HG02798 (cell line): ENCODE results near the gene PARP16.
A peak's percentile ranks its signal among the peaks of the same experiment; 100 is the strongest.

Experiments
- ATAC-seq: cut with Tn5 transposase; IDR thresholded peaks from one replicate; pipeline ENCODE4 v1.9.1; 2021; ENCODE audit warnings: mild to moderate bottlenecking; ENCODE audit not compliant: unreplicated experiment, poor library complexity

The PARP16 gene

GRCh38 chr15:65286704-65287519 is at the start of gene PARP16:
PARP16 (minus strand) TSS chr15:65286883; CDS start chr15:65286426, 457 bp downstream.
- ATAC-seq: peak; percentile 98

DNA sequence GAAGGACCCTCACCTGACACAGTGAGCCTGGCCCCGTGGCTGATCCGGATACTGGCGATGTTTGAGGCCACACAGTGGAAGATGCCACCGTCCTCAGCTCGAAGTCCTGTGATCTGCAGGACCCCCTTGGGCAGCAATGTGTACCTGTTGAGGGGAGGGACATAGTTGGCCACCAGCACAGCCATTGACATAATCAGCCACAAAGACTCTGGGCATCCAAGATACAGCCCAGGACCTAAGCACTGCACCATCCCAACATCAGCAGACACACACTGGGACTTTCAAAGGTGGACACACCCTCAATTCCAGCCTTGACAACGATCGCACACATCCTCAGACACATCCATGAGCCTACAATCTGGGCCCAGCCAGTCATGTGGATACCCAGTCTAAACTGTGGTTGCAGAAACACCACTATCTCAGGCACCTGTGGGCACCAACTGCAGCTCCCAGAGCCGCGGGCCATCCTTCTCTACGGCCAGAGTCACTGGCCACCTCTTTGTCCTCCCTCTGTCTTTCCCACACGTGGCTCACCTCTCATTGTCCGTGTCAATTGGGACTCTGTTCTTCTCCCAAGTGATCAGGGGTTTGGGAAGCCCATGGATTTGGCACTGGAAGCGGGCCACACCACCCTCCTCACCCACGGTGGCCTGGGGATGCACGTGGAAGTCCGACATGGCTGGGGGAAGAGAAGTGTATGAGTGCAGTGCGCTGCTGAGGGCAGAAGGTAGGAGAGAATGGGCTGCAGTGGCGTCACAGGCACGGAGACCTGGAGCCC is 48.8 kb upstream of the PARP16 start:
- no peak for ATAC-seq

GRCh38 chr15:65334586-65335231 is 48.0 kb upstream of the PARP16 start:
- ATAC-seq: no peak

GRCh38 chr15:65333856-65334255 is 47.2 kb upstream of the PARP16 start:
- no peak for ATAC-seq

- no peak for ATAC-seq
These were observed 46.6 kb upstream of the PARP16 start for GRCh38 chr15:65333148-65333820.

- no peak for ATAC-seq
These were observed 45.9 kb upstream of the PARP16 start for GRCh38 chr15:65332391-65333147.

DNA sequence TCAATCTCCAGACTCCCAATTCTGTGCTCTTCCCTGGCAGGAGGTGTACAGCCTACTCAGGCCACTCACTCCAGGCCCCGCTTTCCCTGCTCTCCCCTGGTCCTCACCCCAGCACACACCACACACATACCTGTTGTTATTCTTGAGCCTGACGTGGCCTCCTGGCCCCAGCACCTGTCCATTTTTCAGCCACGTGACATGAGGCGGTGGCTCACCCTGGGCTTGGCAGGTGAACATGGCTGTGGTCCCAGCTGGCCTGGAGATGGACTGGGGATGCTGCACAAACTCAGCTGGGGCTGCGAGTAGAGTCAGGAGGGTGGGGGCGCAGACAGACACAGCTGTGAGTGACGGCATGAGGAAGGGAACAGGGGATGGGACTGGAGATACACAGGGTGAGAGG is 45.1 kb upstream of the PARP16 start:
- no peak for ATAC-seq

GRCh38 chr15:65330934-65331645 is 44.4 kb upstream of the PARP16 start:
- ATAC-seq: no peak

DNA sequence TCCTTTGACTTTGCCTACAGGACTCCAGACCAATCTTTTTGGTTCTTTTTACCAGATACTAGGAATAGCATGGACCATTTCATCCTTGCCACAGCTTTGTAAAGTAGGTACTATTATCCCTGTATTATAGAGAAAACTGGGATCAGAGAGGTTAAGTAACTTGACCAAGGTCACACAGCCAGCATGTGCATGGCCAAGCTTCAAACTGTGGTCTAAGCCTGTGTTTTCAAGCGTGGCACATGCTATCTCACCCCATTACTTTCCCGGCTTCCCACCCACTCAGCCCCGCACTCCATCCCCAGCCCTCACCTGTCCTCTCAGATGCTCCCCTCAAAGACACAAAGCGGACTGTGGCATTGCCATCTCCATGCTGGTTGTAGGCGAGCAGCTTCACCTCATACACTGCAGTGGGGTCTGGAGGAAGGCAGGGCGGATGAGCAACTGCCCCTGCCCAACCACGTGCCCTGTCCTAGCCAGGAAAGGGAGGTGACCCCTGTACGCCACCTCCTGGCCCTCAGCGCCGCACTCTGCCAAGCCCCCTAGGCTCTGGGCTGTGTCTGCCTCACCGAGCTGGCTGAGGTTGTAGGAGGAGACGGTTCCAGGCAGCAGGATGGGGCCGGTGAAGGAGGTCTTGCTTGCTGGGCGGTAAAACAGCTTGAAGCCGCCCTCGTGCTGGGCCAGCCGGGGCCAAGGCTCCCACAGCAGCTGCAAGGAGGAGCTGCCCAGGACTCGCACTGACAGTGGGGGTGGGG is 43.5 kb upstream of the PARP16 start:
- no peak for ATAC-seq

GRCh38 chr15:65329288-65329983 is 42.8 kb upstream of the PARP16 start:
- ATAC-seq: no peak

DNA sequence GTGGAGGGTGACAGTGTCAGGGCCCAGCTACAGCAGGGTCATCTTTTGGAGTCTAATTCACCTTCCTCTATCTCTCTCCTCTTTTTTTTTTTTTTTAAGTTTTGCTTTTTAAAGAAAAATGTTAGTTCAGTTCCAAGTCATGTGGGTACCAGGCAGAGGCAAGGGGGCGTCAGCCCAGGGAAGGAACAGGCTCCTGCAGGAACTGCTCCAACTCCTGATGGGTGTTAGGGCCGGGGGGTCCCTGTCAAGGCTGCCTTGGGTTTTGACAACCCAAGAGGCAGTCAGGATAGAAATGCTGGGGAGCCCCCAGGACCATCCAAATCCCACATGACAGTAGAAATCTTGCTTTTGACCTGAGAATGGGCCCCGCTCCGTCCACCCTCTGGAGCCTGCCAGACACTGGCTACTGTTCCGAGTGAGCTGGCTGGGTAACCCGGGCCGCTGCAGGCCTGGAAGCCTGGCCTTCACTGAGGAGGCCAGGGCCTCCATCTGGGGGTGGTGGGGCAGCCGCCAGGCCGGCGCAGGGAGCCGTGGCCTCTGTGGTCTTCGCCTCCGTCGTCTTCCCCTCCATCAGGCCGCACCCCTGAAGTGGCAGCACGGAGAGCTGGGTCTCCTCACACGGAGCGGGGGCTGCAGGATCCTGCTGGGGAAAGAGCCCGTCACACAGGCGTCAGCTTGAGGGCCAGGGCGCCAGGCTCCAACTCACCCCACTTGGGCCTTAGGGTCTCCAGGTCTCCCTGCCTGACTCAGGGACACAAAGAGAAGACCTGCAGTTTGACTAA is 42.0 kb upstream of the PARP16 start:
- no peak for ATAC-seq

DNA sequence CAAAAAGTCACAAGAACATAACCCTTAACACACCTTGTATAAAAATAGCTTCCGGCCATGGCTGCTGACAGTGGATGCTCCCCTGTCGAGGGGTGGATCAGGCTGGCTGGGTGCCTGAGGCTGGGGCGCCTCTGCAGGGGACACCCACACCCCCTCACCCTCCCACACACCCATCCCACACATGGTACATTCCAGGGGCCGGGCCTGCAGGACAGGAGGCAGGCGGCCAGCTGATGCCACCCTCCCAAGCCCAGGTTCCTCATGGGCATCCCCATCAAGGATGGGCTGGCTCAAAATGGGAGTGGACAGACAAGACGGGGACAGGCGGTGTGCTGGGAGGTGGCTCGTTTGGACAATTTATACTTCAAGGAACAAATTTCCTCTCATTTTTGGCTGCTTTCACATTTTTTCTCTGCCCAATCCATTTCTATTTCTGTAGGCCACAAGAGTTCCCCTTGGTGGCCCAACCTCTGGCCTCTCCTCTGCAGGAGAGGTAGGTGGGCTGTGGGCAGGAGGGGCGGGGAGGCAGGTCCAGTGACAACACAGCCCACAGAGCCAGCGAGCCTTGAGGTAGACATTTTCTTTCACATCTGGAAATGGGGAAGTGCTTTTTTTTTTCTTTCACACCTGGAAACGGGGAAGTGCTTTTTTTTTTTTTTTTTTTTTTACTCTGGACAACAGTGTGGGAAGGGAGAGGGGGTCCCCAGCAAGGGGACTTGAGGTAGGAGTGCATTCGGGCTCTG is 41.1 kb upstream of the PARP16 start:
- no peak for ATAC-seq

DNA sequence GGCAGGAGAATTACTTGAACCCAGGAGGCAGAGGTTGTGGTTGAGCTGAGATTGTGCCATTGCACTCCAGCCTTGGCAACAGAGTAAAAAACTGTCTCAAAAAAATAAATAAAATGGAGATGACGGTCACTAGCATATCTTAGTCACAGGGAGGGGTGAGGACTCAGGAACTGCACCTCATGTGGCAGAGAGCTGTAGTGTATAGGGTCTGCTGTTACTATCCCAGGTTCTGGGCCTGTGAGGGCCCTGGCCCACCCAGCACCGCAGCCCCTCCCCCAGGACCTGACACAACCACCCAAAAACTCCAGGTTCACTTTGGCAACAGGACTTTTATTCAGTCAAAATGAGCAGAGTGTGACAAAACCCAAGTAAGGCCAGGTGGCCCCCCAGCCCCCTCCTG is 40.1 kb upstream of the PARP16 start:
- ATAC-seq: no peak

GRCh38 chr15:65326117-65326526 is 39.4 kb upstream of the PARP16 start:
- ATAC-seq: no peak

GRCh38 chr15:65323071-65323511 is 36.4 kb upstream of the PARP16 start:
- no peak for ATAC-seq

DNA sequence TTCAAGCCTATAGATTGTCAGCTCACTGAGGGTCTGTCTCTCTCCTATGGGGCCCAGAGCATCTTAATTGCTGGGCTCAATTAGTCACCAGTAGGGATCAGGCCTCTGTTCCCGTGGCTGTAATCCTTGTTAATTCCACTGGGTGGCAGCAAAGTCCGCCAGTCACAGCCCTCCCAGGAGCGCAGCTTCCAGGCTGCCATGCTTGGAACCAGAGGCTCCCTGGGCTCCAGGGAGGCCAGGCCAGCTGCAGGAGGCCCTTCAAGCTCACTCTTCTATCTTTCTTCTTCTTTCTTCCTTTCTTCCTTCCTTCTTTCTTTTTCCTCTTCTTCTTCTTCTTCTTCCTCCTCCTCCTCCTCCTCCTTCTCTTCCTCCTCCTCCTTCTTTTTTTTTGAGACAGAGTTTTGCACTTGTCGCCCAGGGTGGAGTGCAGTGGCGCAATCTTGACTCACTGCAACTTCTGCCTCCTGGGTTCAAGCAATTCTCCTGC is 32.2 kb upstream of the PARP16 start:
- peak; percentile 62 for ATAC-seq
